SK-N-SH (cell line): ENCODE measurements around the gene NAV2. TPM values are rescaled to one million over a fixed set of nuclear protein-coding genes. Genes with fewer than 3 reads are reported as not detected.

Source experiments
- CTCF ChIA-PET: fragments of 300-600, 350-600 bp; formaldehyde crosslinking; extraction: SDS; loops from one replicate; lab custom pipeline; 2021; lab: Yijun Ruan, JAX
- POLR2A ChIA-PET: fragments of 350-600 bp; sonication (Branson Sonifier 250); formaldehyde crosslinking; extraction: SDS; loops from one replicate; lab custom pipeline; 2020; ENCODE audit warnings: antibody characterized with exemption, inconsistent platforms; lab: Yijun Ruan, JAX
- DNase-seq: peaks from one replicate; pipeline ENCODE4 v3.0.0; 2012
- H2AFZ ChIP-seq: fragments of 200-600 bp; sonication (generic); 2 replicates; pipeline ENCODE4 v1.8.1; 2016; ENCODE audit warnings: antibody characterized with exemption, mild to moderate bottlenecking, low read depth
- H3F3A ChIP-seq: fragments of 200-600 bp; sonication (generic); replicated peaks from 2 replicates; pipeline ENCODE3; 2016; ENCODE audit warnings: antibody characterized with exemption, mild to moderate bottlenecking; ENCODE audit not compliant: insufficient read depth
- H3K27ac ChIP-seq, 2 experiments: fragments of 200-500 bp in 1 of 2; fragments of 200-600 bp in 1 of 2; sonication (Bioruptor generic) in 1 of 2; sonication (generic), shearing (Covaris generic) in 1 of 2; 2 replicates each; pipeline versions ENCODE4 v1.5.1 to v1.6.1; 2014 to 2016; ENCODE audit warnings: low read depth in 2 of 2, inconsistent platforms in 1 of 2, low read length in 1 of 2, mild to moderate bottlenecking in 1 of 2, mixed read lengths in 1 of 2
- H3K27me3 ChIP-seq: fragments of 200-600 bp; sonication (generic), shearing (Covaris generic); 2 replicates; pipeline ENCODE4 v1.6.1; 2016; ENCODE audit warnings: mixed run types; ENCODE audit not compliant: insufficient read depth
- H3K36me3 ChIP-seq, 2 experiments: fragments of 200-500 bp in 1 of 2; fragments of 200-600 bp in 1 of 2; sonication (Bioruptor generic) in 1 of 2; sonication (generic) in 1 of 2; replicated peaks in 1 of 2; 2 replicates each; pipeline versions ENCODE3 to v1.5.1; 2014 to 2016; ENCODE audit warnings: low read length in 1 of 2, mild to moderate bottlenecking in 1 of 2; ENCODE audit not compliant: insufficient read depth in 2 of 2, control insufficient read depth in 1 of 2
- H3K4me1 ChIP-seq, 2 experiments: fragments of 200-500 bp in 1 of 2; fragments of 200-600 bp in 1 of 2; sonication (Bioruptor generic) in 1 of 2; sonication (generic), shearing (Covaris generic) in 1 of 2; 2 replicates each; pipeline versions ENCODE4 v1.5.1 to v1.6.1; 2014 to 2016; ENCODE audit warnings: low read depth in 1 of 2, low read length in 1 of 2, mixed run types in 1 of 2; ENCODE audit not compliant: insufficient read depth in 2 of 2, control insufficient read depth in 1 of 2
- H3K4me2 ChIP-seq: fragments of 200-600 bp; sonication (generic), shearing (Covaris generic); 2 replicates; pipeline ENCODE4 v1.6.1; 2017; ENCODE audit warnings: mixed run types
- H3K4me3 ChIP-seq, 2 experiments: fragments of 200-500 bp in 1 of 2; fragments of 200-600 bp in 1 of 2; sonication (Bioruptor generic) in 1 of 2; sonication (generic), shearing (Covaris generic) in 1 of 2; 2 replicates each; pipeline versions ENCODE4 v1.5.1 to v1.8.1; 2014 to 2016; ENCODE audit warnings: low read depth in 2 of 2, inconsistent platforms in 1 of 2, low read length in 1 of 2, mild to moderate bottlenecking in 1 of 2, mixed read lengths in 1 of 2, moderate library complexity in 1 of 2
- H3K79me2 ChIP-seq: fragments of 200-600 bp; sonication (generic); 2 replicates; pipeline ENCODE4 v1.8.1; 2017; ENCODE audit warnings: mild to moderate bottlenecking; ENCODE audit not compliant: insufficient read depth
- H3K9ac ChIP-seq: fragments of 200-600 bp; sonication (generic); 2 replicates; pipeline ENCODE4 v1.6.1; 2017; ENCODE audit warnings: mixed run types
- H3K9me2 ChIP-seq: fragments of 200-600 bp; sonication (generic); 2 replicates; pipeline ENCODE4 v1.6.1; 2017; ENCODE audit warnings: mixed run types
- H3K9me3 ChIP-seq: fragments of 200-600 bp; sonication (generic); 2 replicates; pipeline ENCODE4 v1.6.1; 2017; ENCODE audit warnings: mixed run types, mild to moderate bottlenecking, moderate library complexity
- H4K20me1 ChIP-seq: fragments of 200-600 bp; sonication (generic); 2 replicates; pipeline ENCODE4 v1.6.1; 2017; ENCODE audit warnings: mild to moderate bottlenecking, mixed run types; ENCODE audit not compliant: insufficient read depth
- CHD2 ChIP-seq: fragments of 150-350 bp; IDR thresholded peaks from 2 replicates; pipeline ENCODE4 v1.6.1; 2018; ENCODE audit warnings: low read length; ENCODE audit not compliant: partially characterized antibody
- FOXJ3 ChIP-seq: sonication (generic); formaldehyde crosslinking; IDR thresholded peaks from 2 replicates; pipeline ENCODE4 v1.5.1; 2020; ENCODE audit warnings: mild to moderate bottlenecking, missing genetic modification reagents
- GATA2 ChIP-seq: sonication (generic); formaldehyde crosslinking; IDR thresholded peaks from 2 replicates; pipeline ENCODE4 v1.5.0; 2020; ENCODE audit warnings: mild to moderate bottlenecking, missing genetic modification reagents
- MAX ChIP-seq: IDR thresholded peaks from 2 replicates; pipeline ENCODE4 v1.4.0; 2012; ENCODE audit warnings: low read depth
- NFIC ChIP-seq: IDR thresholded peaks from 2 replicates; pipeline ENCODE4 v1.4.0; 2012; ENCODE audit warnings: borderline replicate concordance
- NRF1 ChIP-seq: IDR thresholded peaks from 2 replicates; pipeline ENCODE4 v1.6.1; 2012; ENCODE audit warnings: low read depth, mild to moderate bottlenecking, low read length
- RCOR1 ChIP-seq: fragments of 150-350 bp; IDR thresholded peaks from 2 replicates; pipeline ENCODE4 v1.6.1; 2017; ENCODE audit warnings: antibody characterized with exemption, low read length
- RFX5 ChIP-seq: IDR thresholded peaks from 2 replicates; pipeline ENCODE4 v1.6.1; 2012; ENCODE audit warnings: mild to moderate bottlenecking, improper control_type of control experiment, low read length
- SMC3 ChIP-seq: IDR thresholded peaks from 2 replicates; pipeline ENCODE4 v1.6.1; 2012; ENCODE audit warnings: low read depth, low read length, improper control_type of control experiment
- USF1 ChIP-seq: IDR thresholded peaks from 2 replicates; pipeline ENCODE4 v1.4.0; 2012; ENCODE audit warnings: low read depth, borderline replicate concordance
- ZBTB33 ChIP-seq: IDR thresholded peaks from 2 replicates; pipeline ENCODE4 v1.4.0; 2012; ENCODE audit warnings: low read depth, borderline replicate concordance
- polyA plus RNA-seq, 3 experiments: library from polyadenylated mRNA; depleted of rRNA; stranded (reverse); fragments of >200 nt; gene quantifications; 2 replicates each; pipeline ENCODE4 v1.2.3, GENCODE V29; 2012

NAV2 gene
- polyA plus RNA-seq, 1 of the 3 experiments (the other 2 are of a cell fraction), result 26.2 TPM

DNA sequence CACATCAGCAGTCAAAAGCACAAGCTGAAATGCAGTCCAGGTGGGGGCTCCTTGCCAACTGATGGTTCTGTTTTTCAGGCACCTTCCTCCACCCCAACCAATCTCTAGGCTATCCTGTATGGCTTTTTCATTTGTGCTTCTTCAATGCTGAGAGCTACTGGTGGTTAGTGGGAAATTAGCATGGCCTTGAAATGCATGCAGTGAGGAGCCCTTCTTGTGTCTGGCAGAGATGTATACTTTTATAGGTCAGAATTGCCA lies 167.4 kb downstream of the NAV2 start:
- ChIA-PET CTCF (interaction anchor here (1.8 kb wide), 1 partner anchor 24 kb away, joined by 10 read pairs; no protein-coding TSS in a partner anchor), POLR2A (interaction anchor here (0.6 kb wide), 1 partner anchor 18 kb away, joined by 3 read pairs; no protein-coding TSS in a partner anchor)
- no peak overlapping the region for H2AFZ ChIP-seq
- peaks cover 40% of the 10 kb centered on the region; the same call in 1 of the 2 replicates for H3K79me2 ChIP-seq
- peaks cover 73 to 80% of the 10 kb centered on the region in 2 experiments for H3K36me3 ChIP-seq
- no peaks in the 10 kb centered on the region for H3K27me3 ChIP-seq
- H3K4me2 ChIP-seq, result no peak overlapping the region
- H3K4me3 ChIP-seq, result no peak overlapping the region
- TF ChIP-seq SMC3, result no peak
- TF ChIP-seq CHD2, result no peak
- TF ChIP-seq ZBTB33, result no peak
- no peak for TF ChIP-seq GATA2
- TF ChIP-seq NFIC, result no peak
- TF ChIP-seq RCOR1, result no peak
- TF ChIP-seq FOXJ3 (CRISPR knock-in tag), result no peak
- no peak for TF ChIP-seq USF1
- TF ChIP-seq NRF1, result no peak
- TF ChIP-seq MAX, result no peak
- no peak for TF ChIP-seq RFX5
- H4K20me1 ChIP-seq, result peaks cover 16% of the 10 kb centered on the region
- H3K9ac ChIP-seq, result no peak overlapping the region
- no peaks in the 10 kb centered on the region for H3K9me2 ChIP-seq
- H3F3A ChIP-seq, result peaks cover 8% of the 10 kb centered on the region
- no peaks in the 10 kb centered on the region for H3K9me3 ChIP-seq
- peaks cover 0 to 18% of the 10 kb centered on the region in 2 experiments; a peak in 1 of 4 replicates for H3K4me1 ChIP-seq
- no peak for DNase-seq
- H3K27ac ChIP-seq, result no peak overlapping the region

GRCh38 chr11:19881177-19881576 lies 168.5 kb downstream of the NAV2 start:
- H3K36me3 ChIP-seq, result peaks cover 77 to 82% of the 10 kb centered on the region in 2 experiments

More at GRCh38 chr11:19881177-19881576, 168.5 kb downstream of the NAV2 start:
- ChIA-PET CTCF (interaction anchor here (1.5 kb wide), 1 partner anchor 22 kb away, joined by 6 read pairs; no protein-coding TSS in a partner anchor), POLR2A (no interaction called here)
- Histone ChIP-seq H3K4me1 (peaks cover 0 to 22% of the 10 kb centered on the region in 2 experiments; a peak in 2 of 4 replicates), H3K9ac (no peak overlapping the region), H3K79me2 (peaks cover 31% of the 10 kb centered on the region; the same call in 1 of the 2 replicates), H3K4me3 (no peak overlapping the region), H3K27ac (no peak overlapping the region), H3K9me3 (no peaks in the 10 kb centered on the region), H3F3A (peaks cover 13% of the 10 kb centered on the region), H3K27me3 (no peaks in the 10 kb centered on the region), H3K9me2 (no peaks in the 10 kb centered on the region), H3K4me2 (no peak overlapping the region), H2AFZ (no peak overlapping the region), H4K20me1 (peaks cover 14% of the 10 kb centered on the region)
- no peak for TF ChIP-seq RCOR1
- no peak for DNase-seq
